H4 (cell line): ENCODE data around the gene MEG3. TPM values are rescaled to one million over a fixed set of nuclear protein-coding genes. Genes with fewer than 3 reads are reported as not detected.

Source experiments
- DNase-seq: peaks from one replicate; pipeline ENCODE4 v3.0.0-alpha.2; 2015; ENCODE audit warnings: low spot score
- total RNA-seq: library from RNA; depleted of rRNA; stranded (reverse); fragments of >200 nt; shearing (Covaris generic); gene quantifications from 2 replicates; pipeline ENCODE4 v1.2.3, GENCODE V29; 2014

The MEG3 gene
- total RNA-seq, 1 experiment from 2014 or later, result not detected

- DNase-seq, result no peak
Observed at GRCh38 chr14:100864960-100865681, 39.2 kb downstream of the MEG3 start.

- no peak for DNase-seq
Observed at GRCh38 chr14:100865682-100866591, 40.0 kb downstream of the MEG3 start.

GRCh38 chr14:100866666-100867630 is 41.0 kb downstream of the MEG3 start:
- DNase-seq, result no peak

GRCh38 chr14:100867631-100868315 is 41.9 kb downstream of the MEG3 start:
- no peak for DNase-seq

GRCh38 chr14:100868621-100869370 is 42.9 kb downstream of the MEG3 start:
- DNase-seq, result no peak

- DNase-seq, result peak; percentile 66
Observed at GRCh38 chr14:100871234-100872186, 45.6 kb downstream of the MEG3 start.

- DNase-seq, result no peak
Observed at GRCh38 chr14:100872259-100873095, 46.6 kb downstream of the MEG3 start.

GRCh38 chr14:100873096-100873482 is 47.2 kb downstream of the MEG3 start:
- no peak for DNase-seq

GRCh38 chr14:100874051-100874410 is 48.1 kb downstream of the MEG3 start:
- no peak for DNase-seq

GRCh38 chr14:100874411-100875091 is 48.6 kb downstream of the MEG3 start:
- DNase-seq, result no peak

- no peak for DNase-seq
Observed at GRCh38 chr14:100875126-100875525, 49.2 kb downstream of the MEG3 start.

GRCh38 chr14:100875861-100876590 is 50.1 kb downstream of the MEG3 start:
- DNase-seq, result no peak

- DNase-seq, result no peak
Observed at GRCh38 chr14:100878271-100879146, 52.6 kb downstream of the MEG3 start.

GRCh38 chr14:100879194-100879593 is 53.3 kb downstream of the MEG3 start:
- no peak for DNase-seq

GRCh38 chr14:100879782-100880181 is 53.9 kb downstream of the MEG3 start:
- no peak for DNase-seq
